Activated CD8-positive, alpha-beta memory T cell treated with anti-CD3 and anti-CD28 coated beads for 4 hours (primary cell): ENCODE measurements around the gene KNSTRN.

Experiments
- DNase-seq, 2 donors: peaks; one replicate each; pipeline ENCODE4 v3.0.0-alpha.2; 2020; ENCODE audit warnings: low read depth in 2 of 2

KNSTRN gene

GRCh38 chr15:40345867-40346578 is 36.5 kb upstream of the KNSTRN start:
- DNase-seq, result no peak

GRCh38 chr15:40346579-40347558 is 35.7 kb upstream of the KNSTRN start:
- no peak for DNase-seq

DNA sequence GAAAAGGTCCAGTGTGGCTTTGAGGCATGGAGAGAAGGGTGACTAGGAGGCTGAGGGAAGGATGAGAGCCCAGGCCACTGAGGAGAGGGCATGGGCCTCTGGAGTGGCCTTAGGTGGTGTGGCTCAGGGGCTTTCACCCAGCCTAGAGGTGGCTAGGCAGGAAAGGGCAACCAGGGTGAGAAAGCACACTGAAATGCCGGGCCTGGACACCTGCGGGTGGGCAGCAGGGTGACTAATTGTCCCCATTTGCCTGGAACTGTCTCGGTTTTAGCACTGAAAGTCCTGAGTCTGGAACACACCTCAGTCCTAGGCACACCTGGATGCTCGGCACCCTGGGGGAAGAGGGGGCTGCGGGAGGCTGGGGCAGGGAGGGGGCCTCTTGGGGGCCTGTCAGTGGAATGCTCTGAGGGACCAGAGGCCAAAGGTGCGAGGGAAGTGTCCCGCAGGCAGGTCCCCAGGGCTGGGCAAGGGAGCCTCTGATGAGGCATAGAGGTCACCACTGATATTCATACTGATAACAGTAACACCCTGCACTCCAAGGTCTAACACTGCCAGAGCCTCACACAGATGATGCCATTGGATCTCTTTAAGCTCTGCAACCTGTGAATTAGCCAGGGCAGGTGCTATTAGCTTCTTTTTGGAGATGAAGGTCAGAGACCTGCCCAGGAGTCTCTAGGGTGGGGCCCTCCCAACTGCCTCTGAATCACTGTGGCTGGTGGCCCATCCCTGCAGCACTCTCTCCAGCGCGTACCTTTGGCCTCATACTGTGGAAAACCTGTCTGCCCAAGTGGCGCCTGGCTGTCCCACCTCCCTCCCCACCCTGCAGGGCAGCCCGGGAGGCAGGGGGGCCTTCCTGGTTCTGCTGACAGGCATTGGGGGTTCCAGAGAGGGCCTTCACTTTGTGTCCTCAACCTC is 34.7 kb upstream of the KNSTRN start:
- no peak for DNase-seq

- no peak for DNase-seq
Observed at GRCh38 chr15:40348474-40348870, 34.0 kb upstream of the KNSTRN start.

DNA sequence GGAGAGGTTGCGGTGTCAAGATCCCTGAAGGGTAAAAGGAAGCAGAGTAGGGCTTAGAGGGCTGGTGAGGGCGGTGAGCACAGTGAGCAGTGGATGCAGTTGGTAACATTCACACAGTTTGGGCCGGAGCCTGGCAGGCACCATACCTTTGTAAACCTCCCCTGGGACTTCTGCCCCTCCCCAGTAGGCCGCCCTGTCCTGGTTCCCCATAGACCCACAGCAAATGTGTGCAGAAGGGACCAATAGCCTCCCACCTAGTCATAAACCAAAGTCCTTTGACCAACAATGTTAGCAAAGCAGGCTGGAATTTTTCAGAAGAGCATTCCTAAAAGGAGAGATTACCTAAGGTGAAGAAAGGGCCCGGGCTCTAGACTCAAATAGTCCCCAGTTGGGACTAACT is 33.4 kb upstream of the KNSTRN start:
- DNase-seq, result no peak

- DNase-seq, result no peak
Observed at GRCh38 chr15:40352281-40352901, 30.1 kb upstream of the KNSTRN start.

GRCh38 chr15:40353697-40354096 is 28.8 kb upstream of the KNSTRN start:
- no peak for DNase-seq

GRCh38 chr15:40354408-40355171 is 27.9 kb upstream of the KNSTRN start:
- no peak for DNase-seq

DNA sequence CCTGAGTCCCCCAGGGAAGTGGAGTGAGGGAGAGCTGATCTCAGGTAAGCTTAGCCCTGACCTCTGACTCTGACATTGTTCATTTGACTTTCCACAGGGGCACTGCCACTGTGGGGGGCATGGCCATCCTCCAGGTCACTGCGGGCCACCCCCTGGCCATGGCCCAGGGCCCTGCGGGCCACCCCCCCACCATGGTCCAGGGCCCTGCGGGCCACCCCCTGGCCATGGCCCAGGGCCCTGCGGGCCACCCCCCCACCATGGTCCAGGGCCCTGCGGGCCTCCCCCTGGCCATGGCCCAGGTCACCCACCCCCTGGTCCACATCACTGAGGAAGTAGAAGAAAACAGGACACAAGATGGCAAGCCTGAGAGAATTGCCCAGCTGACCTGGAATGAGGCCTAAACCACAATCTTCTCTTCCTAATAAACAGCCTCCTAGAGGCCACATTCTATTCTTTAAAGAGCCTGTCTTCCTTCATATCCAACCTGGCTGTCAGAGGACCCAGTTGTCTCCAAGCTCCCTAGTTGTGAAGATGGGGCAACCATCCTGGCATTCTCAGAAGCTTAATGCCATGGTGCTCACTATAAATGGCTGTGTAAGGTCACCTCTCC is 26.4 kb upstream of the KNSTRN start:
- DNase-seq, result no peak

DNA sequence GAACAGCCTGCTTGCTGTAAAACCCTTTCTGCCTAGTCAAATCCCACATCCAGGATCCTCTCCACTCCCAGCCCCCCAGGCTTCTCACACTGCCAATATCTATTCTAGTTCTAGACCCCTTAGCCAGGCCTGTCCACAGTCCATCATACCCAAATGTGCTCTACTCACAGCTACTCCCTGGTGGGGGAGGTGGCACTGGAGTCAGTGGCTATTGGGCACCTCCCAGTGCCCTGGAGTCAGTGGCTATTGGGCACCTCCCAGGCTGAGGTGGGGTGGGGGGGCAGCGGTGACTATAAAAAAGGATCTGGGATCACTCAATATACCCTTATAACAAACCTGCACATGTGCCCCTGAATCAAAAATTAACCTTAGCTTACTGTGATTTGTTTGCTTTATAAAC is 25.3 kb upstream of the KNSTRN start:
- DNase-seq, result no peak

- peak; percentile 70 to 71 for DNase-seq
Observed at GRCh38 chr15:40357723-40358470, 24.6 kb upstream of the KNSTRN start, which contains the start of gene DISP2. Gene DISP2, plus strand, starts transcription at chr15:40358219. Its CDS starts 103 bp downstream, at chr15:40358322.

DNA sequence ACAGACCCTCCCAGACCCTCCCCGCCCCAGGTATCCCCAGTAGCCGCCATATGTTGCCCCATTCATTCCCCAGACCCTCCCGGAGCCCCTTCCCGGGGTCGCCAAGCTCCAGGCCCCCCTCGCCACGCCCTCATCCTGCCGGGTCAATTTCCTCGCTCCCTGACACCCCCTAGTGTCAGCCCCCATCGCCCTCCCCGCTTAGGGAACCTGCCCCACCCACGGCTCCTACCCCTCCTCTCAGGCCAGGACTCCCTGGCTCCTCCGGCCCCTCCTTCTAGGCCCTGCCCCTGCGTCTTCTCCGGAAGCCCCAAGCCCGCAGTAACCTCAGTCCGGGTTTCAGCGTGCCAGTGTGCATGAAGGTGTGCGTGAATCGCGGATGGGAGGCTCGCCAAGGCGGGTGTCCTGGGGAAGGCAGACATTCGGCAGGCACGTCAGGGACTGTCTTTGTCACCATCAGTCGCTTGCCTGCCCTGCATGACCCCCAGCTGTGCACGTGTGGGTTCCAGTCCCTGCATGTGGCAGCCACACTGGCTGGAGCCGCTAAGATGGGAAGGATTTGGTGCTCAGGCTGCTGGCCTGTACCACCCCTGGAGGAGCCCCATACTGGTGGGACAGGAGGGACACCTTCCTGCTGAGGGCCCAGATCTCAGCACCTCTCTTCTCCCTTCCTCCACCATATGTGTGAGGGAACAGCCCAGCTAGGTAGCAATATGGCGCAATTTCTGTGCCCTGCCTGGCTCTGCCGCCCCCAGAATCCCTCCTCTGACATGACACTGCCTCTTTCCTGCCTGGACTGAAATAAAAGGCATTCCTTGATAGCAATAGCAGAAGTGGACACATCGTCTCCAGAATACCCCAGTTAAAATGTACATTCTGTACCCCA is 23.8 kb upstream of the KNSTRN start:
- peak in 1 of 2 donors; percentile 18 for DNase-seq

- no peak for DNase-seq
Observed at GRCh38 chr15:40360015-40360414, 22.5 kb upstream of the KNSTRN start.

DNA sequence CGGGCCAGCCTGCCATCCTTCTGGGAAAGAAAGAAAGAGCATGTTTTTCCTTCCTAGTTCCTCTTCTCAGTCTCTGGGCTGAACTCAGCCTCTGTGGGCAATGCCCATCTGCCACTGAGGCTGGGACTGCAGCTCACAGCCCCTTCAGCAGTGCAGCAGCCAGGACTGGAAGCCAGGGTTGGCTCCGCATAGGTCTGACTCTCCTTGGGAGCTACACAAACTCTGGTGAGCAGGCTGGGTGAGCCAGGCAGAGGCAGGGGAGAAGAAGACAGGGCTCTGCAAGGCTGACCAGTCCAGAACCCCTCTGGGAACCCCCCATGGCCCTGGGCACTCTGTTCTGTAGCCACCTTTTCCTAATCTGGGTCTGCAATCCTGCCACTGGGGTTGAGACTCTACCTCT is 20.9 kb upstream of the KNSTRN start:
- DNase-seq, result no peak

- DNase-seq, result no peak
Observed at GRCh38 chr15:40363611-40364010, 18.9 kb upstream of the KNSTRN start.

GRCh38 chr15:40364251-40364650 is 18.3 kb upstream of the KNSTRN start:
- no peak for DNase-seq

DNA sequence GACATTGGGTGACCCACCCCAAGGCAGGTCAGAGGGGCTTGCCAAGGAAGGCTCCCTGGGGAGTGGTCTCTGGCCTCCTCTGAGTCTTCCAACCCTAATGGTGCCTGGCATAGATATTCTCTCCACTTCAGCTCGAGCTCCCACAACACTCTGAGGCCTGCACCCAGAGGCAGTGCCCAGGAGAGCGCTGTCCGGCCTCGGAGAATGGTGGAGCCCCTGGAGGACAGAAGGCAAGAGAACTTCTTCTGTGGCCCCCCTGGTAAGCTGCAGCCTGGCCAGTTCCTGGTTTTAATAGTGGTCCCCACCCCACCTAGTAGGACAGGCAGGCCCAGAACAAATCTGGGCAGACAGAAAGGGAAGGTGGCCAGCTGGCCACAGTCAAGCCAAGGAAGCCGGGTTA is 17.5 kb upstream of the KNSTRN start:
- DNase-seq, result no peak
